Measurements from ENCODE around the gene NECAB3. TPM values are rescaled to one million over a fixed set of nuclear protein-coding genes. Genes with fewer than 3 reads are reported as not detected.

Gene NECAB3
- total RNA-seq, 1 donor from 2014 or later: 146 TPM

DNA sequence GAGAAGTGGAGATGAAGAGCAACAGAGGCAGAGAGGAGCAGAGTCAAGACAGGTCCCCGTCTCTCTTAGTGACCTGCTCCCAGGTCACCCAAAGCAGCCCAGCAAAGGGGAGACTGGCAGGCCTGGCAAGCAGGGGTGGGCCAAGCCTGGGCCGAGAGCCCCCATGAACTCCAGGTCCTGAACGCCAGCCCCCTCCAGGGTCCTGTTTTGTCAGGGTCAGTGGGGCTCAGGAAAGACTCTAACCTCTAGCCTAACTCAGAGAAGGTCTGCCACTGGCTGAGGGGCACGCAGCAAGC is 1.2 kb downstream of the NECAB3 start:
- H3K4me1 Mint-ChIP-seq (ENCODE audit: low read depth, unreplicated experiment): peaks cover 39% of the 10 kb centered on the region
- H3K27me3 Mint-ChIP-seq (ENCODE audit: unreplicated experiment): peaks cover 11% of the 10 kb centered on the region
- peak overlapping the region; percentile 92 for H3K4me3 Mint-ChIP-seq (ENCODE audit: unreplicated experiment)
- peaks cover 11% of the 10 kb centered on the region for H3K9me3 Mint-ChIP-seq (ENCODE audit: unreplicated experiment)
- TF ChIP-seq, protein P1, sequence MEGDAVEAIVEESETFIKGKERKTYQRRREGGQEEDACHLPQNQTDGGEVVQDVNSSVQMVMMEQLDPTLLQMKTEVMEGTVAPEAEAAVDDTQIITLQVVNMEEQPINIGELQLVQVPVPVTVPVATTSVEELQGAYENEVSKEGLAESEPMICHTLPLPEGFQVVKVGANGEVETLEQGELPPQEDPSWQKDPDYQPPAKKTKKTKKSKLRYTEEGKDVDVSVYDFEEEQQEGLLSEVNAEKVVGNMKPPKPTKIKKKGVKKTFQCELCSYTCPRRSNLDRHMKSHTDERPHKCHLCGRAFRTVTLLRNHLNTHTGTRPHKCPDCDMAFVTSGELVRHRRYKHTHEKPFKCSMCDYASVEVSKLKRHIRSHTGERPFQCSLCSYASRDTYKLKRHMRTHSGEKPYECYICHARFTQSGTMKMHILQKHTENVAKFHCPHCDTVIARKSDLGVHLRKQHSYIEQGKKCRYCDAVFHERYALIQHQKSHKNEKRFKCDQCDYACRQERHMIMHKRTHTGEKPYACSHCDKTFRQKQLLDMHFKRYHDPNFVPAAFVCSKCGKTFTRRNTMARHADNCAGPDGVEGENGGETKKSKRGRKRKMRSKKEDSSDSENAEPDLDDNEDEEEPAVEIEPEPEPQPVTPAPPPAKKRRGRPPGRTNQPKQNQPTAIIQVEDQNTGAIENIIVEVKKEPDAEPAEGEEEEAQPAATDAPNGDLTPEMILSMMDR (IDR thresholded peaks at IDR 0.05; ENCODE audit: partially characterized antibody, unreplicated experiment): no peak
- peak overlapping the region; percentile 86 for H3K27ac Mint-ChIP-seq (ENCODE audit: unreplicated experiment)
- no peak for DNase-seq
- no peaks in the 10 kb centered on the region for H3K36me3 Mint-ChIP-seq (ENCODE audit: unreplicated experiment)

DNA sequence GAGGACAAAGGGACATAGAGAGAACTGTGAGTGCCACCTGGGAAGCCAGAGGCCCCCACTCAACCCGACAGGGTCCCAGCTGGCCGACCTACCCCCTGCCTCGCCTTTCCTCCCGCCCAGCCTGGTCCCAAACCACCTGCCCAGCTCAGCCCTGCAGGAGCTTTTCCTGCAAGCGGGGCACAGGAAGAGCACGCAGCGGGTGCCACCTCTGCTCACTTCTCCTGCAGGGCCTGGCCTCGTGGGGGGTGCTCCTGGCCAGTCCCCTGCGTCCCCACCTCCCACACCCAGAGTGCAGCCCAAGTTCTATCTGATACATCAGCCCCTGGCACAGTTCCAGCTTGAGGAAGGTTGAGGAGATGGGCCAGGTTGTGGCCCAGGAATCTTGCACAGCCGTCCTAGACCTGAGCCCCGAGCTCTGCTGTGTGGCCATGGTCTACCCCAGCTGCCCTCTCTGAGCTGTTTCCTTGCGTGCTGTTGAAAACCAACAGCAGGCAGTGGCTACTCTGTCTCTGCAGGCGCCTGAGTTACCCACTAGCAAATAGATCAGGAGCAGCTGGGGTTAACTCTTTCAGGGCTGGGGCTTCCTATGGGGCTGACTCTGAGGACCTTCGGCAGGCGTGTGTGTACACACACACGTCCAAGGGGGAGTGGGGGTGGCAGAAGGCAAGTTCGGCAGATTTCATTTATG is 1.7 kb downstream of the NECAB3 start:
- H3K4me1 Mint-ChIP-seq (ENCODE audit: low read depth, unreplicated experiment): peaks cover 37% of the 10 kb centered on the region
- H3K27me3 Mint-ChIP-seq (ENCODE audit: unreplicated experiment): peaks cover 11% of the 10 kb centered on the region
- H3K27ac Mint-ChIP-seq (ENCODE audit: unreplicated experiment): peak overlapping the region; percentile 86
- H3K9me3 Mint-ChIP-seq (ENCODE audit: unreplicated experiment): peaks cover 11% of the 10 kb centered on the region
- peak overlapping the region; percentile 92 for H3K4me3 Mint-ChIP-seq (ENCODE audit: unreplicated experiment)
- TF ChIP-seq, protein P1 (IDR thresholded peaks at IDR 0.05; ENCODE audit: partially characterized antibody, unreplicated experiment): no peak
- no peaks in the 10 kb centered on the region for H3K36me3 Mint-ChIP-seq (ENCODE audit: unreplicated experiment)
- peak; percentile 50 for DNase-seq

DNA sequence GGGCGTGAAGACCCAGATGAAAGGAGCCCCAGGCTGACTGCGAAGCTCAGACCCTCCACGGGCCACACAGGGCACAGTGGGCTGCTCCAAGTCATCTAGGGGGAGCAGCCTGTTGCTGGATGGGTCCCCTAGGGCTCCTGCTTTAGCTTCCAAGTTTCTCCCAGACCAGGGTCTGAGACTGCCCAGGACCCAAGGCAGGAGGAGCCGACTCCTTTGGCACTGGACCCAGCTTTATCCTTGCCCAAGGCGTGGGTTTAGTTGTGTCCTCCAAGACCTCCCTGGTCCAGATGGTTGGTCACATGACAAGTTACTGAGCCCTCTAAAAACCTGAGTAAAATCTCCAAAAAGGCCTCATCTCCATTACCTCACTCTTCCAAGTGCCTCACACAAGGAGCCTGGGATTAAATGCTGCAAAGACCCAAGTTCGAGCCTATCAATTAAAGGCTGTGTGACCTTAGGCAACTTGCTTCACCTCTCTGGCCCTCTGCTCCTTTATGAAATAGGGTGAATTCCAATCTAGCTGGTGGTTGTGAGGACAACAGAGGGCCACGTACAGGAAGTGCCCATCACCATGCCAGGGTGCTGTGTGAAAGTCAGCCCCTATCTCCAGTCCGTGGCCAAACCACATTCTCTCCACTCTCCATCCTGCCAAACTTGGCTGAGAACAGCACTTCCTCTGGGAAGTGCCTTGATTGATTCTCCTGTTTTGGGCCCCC is 2.5 kb downstream of the NECAB3 start:
- Mint-ChIP-seq H3K9me3 (ENCODE audit: unreplicated experiment) (peaks cover 12% of the 10 kb centered on the region), H3K27me3 (ENCODE audit: unreplicated experiment) (peaks cover 9% of the 10 kb centered on the region), H3K27ac (ENCODE audit: unreplicated experiment) (peak overlapping the region; percentile 86), H3K36me3 (ENCODE audit: unreplicated experiment) (no peaks in the 10 kb centered on the region), H3K4me1 (ENCODE audit: low read depth, unreplicated experiment) (peaks cover 37% of the 10 kb centered on the region), H3K4me3 (ENCODE audit: unreplicated experiment) (peak overlapping the region; percentile 92)
- TF ChIP-seq, protein P1 (IDR thresholded peaks at IDR 0.05; ENCODE audit: partially characterized antibody, unreplicated experiment): no peak
- DNase-seq: no peak

DNA sequence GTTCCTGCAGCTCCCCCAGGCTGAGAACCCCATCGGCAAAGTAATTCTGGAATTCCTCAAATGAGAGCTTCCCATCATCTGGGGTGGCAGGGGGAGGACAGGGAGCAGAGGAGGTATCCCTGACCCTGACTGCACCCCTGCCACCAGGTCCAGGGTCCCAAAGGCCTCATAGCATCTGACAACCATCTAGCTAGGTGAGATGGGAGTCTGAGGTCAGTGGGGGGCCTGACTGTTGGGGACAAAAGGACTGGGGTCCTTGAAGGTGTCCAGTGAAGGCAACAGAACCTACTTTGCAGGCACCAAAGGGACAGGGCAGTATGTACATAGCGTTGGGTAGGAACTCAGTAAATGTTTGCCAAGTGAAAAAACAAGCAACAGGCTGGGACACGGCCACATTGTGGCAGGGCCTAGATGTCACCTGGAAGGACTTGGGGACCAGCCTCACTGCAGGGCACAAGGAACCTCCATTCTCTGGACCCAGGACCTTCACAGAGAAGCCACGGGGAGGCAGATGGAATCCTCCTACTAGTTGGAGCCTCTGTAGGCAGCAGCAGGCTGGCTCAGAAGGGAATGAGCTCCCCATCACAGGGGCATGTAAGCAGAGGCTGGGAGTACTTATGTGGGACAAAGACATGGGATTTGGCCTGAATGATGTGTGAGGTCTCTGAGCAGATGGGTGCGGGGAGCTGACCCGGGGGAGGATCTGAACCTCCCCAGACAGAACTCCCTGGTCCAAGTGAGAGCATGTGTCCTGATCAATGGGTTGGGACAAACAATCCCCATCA is 3.3 kb downstream of the NECAB3 start:
- Mint-ChIP-seq H3K27ac (ENCODE audit: unreplicated experiment) (peak overlapping the region; percentile 64), H3K9me3 (ENCODE audit: unreplicated experiment) (peaks cover 14% of the 10 kb centered on the region), H3K36me3 (ENCODE audit: unreplicated experiment) (no peaks in the 10 kb centered on the region), H3K27me3 (ENCODE audit: unreplicated experiment) (peaks cover 13% of the 10 kb centered on the region), H3K4me3 (ENCODE audit: unreplicated experiment) (peak overlapping the region; percentile 69), H3K4me1 (ENCODE audit: low read depth, unreplicated experiment) (peaks cover 35% of the 10 kb centered on the region)
- TF ChIP-seq, protein P1 (IDR thresholded peaks at IDR 0.05; ENCODE audit: partially characterized antibody, unreplicated experiment): no peak
- DNase-seq: no peak
